ENCODE measurements around the gene KRT9.
"Not testable (repeated sequence)": the region's sequence is repeated elsewhere in the genome, so short reads cannot be mapped to it uniquely, and the experiment has no call there.

The KRT9 gene

GRCh38 chr17:41602524-41602923 is 30.7 kb upstream of the KRT9 start:
- DNase-seq: no peak

GRCh38 chr17:41600318-41600717 is 28.5 kb upstream of the KRT9 start:
- DNase-seq: no peak

GRCh38 chr17:41599680-41600079 is 27.8 kb upstream of the KRT9 start:
- DNase-seq: no peak

- DNase-seq: no peak
Observed at GRCh38 chr17:41595585-41595984, 23.7 kb upstream of the KRT9 start.

- no peak for DNase-seq
Observed at GRCh38 chr17:41594363-41594915, 22.6 kb upstream of the KRT9 start.

- DNase-seq: no peak
Observed at GRCh38 chr17:41593306-41593981, 21.6 kb upstream of the KRT9 start.

- no peak for DNase-seq
Observed at GRCh38 chr17:41592601-41593305, 20.9 kb upstream of the KRT9 start.

- DNase-seq: no peak
Observed at GRCh38 chr17:41589301-41589700, 17.4 kb upstream of the KRT9 start.

- DNase-seq: no peak
Observed at GRCh38 chr17:41588126-41588810, 16.4 kb upstream of the KRT9 start.

GRCh38 chr17:41586863-41587495 is 15.1 kb upstream of the KRT9 start, which contains the start of gene KRT14:
Gene KRT14 (minus strand): TSS chr17:41586895. CDS start chr17:41586834, 61 bp downstream.
- no peak for DNase-seq

- no peak for DNase-seq
Observed at GRCh38 chr17:41585301-41586056, 13.6 kb upstream of the KRT9 start.

GRCh38 chr17:41584331-41584927 is 12.6 kb upstream of the KRT9 start:
- not testable (repeated sequence) for DNase-seq

- DNase-seq: no peak
Observed at GRCh38 chr17:41583137-41584127, 11.6 kb upstream of the KRT9 start.

GRCh38 chr17:41582061-41582968 is 10.5 kb upstream of the KRT9 start:
- not testable (repeated sequence) for DNase-seq

- no peak for DNase-seq
Observed at GRCh38 chr17:41581366-41582060, 9.7 kb upstream of the KRT9 start.

GRCh38 chr17:41580687-41581365 is 9.0 kb upstream of the KRT9 start:
- DNase-seq: no peak

GRCh38 chr17:41580244-41580575 is 8.4 kb upstream of the KRT9 start:
- DNase-seq: no peak
